ENCODE measurements around the gene TMOD1.
"Not testable (repeated sequence)": the region's sequence is repeated elsewhere in the genome, so short reads cannot be mapped to it uniquely, and the experiment has no call there.

Gene TMOD1

DNA sequence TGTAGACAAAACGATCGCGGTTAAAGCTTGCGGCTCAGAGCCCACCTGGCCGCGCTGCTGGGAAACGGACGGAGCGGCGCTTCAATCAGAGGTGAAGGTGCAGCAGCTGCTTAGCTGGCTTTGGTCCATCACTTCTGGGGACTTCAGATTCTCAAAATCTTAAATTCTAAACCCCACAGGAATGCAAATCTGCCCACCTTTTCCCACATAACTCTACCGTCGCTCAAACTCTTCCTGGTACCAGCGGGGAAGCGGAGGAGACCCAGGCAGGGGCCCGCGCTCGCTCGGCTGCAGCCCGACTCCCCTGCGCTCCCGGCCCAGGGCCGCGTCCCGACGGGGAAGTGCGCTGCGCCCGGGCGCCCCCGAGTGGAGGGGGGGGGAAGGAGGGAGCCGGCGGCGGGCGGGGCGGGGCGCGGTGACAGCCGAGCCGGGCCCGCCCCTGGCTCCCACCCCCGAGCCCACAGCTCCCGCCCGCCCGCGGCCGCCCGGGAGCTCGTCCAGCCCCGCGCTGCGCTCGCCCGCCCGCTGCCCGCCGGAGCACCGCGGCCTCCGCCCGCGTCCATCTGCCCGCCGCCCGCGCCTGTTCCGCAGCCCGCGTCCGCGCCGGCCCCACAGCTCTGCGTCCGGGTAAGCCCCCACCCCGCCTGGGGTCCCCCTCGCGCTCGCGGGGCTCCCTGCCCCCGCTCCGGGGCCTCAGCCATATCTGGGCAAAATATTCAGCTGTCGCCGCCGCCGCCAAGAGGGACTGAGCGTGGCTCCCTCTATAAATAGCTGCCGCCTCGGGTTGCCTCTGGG, at the start of gene TMOD1:
TMOD1 (plus strand) TSS at position 490 of the 795 bp plus-strand sequence. CDS start 22,523 bp downstream, outside the sequence.
- peak; percentile 20 for DNase-seq

DNA sequence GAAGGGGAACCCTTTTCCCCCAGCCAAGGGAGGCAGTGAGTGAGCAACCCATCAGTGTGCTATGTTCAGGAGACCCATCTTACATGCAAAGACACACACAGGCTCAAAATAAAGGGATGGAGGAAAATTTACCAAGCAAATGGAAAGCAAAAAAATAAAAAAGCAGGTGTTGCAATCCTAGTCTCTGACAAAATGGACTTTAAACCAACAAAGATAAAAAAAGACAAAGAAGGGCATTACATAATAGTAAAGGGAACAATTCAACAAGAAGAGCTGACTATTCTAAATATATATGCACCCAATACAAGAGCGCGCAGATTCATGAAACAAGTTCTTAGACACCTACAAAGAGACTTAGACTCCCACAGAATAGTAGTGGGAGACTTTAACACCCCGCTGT, 47.9 kb upstream of the TMOD1 start:
- DNase-seq: not testable (repeated sequence)

DNA sequence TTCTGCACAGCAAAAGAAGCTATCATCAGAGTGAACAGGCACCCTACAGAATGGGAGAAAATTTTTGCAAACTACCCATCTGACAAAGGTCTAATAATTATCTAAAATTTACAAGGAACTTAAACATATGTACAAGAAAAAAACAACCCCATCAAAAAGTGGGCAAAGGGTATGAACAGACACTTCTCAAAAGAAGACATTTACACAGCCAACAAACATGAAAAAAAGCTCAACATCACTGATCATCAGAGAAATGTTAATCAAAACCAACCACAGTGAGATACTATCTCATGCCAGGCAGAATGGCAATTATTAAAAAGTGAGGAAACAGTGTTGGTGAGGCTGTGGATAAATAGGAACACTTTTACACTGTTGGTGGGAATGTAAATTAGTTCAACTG, 44.6 kb upstream of the TMOD1 start:
- DNase-seq: not testable (repeated sequence)

DNA sequence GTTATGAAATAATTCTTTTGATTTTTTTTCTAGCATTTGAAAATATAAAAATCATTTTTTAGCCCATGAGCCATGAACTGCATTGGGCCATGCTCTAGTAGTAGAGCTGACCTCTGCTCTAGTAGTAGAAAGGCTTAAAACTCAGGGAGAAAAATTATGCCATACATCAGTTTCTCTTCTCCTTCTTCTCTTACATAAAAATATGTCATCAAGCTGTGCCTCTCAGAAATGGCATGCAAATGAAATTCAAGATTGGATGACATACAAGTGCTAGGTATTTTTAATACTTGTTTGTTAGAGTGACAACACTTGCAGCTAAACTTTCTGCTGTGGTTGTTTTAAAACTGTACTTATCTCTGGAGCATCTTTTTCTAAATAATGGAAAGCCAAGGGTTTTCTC, 42.1 kb upstream of the TMOD1 start:
- DNase-seq: no peak

DNA sequence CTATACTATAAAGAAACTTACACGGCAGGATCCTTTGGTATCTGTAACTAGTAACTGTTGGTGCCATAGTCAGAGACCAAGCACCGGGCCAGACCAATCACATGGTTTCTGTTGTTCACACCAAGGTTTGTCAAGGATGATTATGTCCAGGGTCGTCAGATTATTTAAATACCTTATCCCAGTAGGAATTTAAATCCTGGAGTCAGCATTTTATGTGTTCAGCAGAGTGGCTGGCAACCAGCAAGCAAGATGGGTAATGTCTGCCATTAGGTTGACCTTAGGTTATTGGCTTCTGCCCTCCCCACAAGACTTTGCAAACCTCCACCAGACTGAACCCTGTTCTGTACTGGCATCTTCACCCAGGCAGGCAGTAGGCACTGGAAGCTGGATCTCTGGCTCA, 39.3 kb upstream of the TMOD1 start:
- DNase-seq: no peak

DNA sequence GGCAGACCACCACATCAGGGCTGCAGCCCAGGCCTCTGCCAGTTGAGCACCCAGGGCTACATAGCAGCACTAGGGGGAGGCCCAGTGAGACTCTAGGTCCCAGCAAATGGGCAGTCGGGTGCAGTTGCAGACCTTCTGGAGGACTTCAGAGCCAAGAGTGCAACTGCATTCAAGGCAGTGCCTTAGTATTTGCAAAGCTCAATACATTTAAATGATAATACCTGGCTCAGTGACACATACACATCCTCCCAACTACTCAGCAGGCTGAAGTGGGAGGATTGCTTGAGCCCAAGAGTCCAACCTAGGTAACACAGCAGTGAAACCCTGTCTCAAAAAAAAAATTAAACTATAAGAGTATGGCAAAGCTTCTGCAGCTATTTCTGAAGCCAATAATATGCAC, 38.6 kb upstream of the TMOD1 start:
- no peak for DNase-seq

DNA sequence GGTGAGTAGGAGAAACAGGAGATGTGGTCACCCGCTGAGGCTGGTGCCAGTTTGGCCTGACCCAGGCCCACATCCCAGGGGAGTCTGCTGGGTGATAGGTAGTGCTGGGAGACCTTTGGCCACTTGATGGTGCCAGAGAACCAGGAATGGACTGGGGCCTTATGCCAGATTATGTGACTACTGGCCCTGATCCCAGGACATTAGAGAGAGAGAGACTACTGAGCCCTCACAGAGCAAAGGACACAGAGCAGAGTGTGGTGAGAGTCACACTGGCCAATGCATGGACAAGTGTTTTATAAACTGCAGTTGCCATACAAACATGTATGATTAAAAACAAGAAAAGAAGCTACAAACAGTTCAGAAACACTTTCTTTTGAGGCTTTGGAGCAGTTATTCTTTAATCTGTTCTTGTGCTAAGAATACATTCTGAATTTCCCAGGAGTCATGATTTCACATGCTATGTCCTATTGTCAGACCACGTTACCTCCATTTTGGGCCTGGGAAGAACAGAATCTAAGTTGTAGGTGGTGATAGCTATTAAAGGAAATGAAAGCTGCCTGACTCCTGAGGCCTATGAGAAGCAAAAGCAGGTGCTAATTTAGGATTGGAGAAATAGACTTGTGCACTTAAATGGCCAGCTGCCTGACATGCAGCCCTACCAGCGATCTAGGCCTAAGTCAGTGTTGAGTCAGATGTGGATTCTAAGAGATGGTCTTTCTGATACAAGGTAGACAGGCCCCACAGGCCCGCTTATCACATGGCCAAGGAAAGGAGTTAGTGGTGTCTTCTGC, 32.6 kb upstream of the TMOD1 start:
- DNase-seq: no peak

DNA sequence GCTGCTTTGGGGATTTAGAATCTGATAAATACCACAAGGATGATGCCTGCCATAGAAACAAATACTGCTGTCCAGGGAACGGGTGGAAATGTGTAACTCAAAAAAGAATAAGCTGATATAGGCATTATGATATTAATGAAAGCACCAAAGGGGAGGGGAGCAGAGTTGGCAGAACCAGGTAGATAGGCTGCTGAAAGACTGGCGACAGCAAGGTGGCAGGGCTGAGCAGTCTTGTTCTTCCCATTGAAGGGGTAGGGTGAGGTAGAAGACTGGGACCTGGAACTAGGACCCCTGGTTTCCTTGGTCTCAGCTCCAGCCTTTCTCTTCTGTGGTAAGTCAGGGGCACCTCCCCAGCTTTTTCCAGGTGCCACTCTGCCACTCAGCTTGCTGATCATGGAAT, 31.4 kb upstream of the TMOD1 start:
- DNase-seq: no peak

DNA sequence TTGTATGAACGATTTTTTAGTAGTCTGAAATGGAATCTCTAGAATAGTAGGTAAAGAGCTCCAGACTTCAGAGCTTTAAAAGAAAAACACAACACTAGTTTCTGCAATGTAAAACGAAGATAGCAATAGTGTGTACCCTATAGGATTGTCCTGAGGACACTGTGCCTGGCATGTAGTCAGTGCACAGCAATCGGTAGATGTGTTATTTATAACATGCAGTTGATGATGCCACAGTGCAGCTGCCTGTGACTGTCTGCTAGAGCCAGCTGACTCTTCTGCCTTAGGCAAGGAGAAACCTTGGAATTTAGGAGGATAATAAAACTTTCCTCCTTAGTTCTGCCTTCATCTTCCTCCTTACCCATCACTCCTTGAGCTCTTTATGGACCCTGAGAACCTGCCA, 27.7 kb upstream of the TMOD1 start:
- no peak for DNase-seq

DNA sequence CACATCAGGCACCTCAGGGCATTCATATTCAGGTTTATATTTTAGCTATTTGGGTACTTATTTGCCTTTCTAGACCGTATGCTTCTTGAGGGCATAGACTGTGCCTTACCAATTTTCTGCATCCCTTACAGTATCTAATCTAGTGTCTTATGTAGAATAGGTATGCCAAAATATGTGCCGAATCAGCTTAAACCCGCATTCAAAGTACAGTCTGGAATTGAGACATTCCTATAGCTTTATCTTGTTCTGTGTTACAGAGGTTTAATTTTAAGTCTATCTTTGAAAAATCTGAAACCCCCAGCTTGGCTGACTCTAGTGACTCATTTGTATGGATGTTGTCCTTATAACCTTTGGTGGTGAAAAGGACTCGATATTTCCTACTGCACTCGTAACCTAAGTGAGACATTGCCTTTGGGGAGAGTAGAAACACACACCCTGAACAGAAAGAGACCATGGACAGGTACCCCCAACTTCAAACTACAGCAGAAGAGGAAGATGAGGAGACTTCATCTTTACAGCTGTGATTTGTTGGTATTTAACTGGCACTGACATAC, 27.0 kb upstream of the TMOD1 start:
- no peak for DNase-seq

DNA sequence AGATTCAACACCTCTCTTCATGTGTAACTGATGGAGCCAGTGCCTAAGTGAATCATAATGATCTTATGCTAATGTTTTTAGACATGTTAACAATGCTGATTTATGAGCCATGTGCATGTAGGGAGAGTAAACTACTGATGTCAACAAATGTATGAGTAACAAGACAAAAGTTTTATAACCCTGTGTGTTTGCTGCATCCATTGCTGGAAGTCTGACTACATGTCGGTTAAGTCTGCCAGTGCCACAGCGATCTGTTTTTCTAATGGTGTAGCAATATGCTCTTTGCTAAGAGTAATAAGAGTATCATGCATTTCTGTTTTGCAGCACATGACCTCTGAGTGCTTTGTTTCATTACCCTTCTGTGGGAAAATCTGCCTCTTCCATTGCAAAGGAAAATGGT, 26.4 kb upstream of the TMOD1 start:
- DNase-seq: no peak

DNA sequence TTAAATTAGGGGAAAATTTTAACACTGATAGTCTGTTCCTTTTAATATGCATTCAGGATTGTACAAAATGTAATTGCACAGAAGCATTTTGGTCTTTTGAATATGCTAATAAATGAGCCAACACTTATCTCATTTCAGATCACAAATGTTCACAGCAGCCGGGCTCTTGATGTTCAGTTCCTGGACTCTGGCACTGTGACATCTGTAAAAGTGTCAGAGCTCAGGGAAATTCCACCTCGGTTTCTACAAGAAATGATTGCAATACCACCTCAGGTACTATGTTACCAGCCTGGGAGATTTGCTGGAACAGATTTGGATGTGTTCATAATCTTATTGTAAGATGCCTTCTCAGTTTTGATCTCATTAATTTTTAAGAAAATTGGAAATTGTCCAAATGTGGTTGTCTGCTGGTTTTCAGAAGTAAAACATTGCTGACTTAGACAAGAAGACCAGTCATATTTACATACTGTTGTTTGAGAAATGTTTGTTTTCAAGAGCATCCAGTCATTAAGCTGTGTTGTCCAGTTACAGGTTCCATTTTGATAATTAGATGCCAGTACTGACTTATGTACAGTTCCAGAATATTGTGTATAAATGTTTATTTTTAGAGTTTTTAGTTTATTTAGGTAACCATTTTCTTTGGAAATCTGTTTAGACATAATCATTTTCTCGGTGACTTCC, 23.0 kb upstream of the TMOD1 start:
- no peak for DNase-seq

DNA sequence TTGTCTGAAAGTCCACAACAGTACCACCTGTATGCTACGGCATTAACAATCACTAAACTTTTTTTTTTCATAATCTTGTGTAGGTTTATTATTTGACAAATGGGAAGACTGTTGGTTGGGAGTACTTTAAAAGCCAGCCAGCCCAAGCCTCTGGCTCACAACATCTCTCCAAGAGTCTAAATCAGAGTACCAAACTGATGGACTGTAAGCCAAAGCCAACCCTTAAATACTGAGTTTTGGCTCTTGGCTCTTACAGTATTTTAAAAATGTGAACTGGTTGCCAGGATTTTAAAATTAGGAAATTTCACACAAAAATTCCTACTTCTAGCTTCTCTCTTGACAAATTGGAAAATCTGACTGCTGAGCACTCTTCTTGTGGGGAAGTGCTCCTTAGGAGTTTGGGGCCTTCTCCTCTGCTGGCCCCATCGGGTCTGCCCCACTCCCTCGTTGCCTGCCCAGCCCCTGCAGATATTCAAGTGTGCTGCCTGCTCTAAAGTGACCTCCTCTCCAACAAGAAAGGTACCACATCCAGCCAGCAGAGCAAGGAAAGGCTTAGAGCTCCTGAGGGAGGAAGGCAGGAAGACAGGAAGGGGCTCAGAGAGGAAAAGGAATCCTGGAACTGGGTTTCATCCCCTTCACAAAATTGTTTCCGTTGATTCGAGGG, 21.8 kb upstream of the TMOD1 start:
- no peak for DNase-seq

DNA sequence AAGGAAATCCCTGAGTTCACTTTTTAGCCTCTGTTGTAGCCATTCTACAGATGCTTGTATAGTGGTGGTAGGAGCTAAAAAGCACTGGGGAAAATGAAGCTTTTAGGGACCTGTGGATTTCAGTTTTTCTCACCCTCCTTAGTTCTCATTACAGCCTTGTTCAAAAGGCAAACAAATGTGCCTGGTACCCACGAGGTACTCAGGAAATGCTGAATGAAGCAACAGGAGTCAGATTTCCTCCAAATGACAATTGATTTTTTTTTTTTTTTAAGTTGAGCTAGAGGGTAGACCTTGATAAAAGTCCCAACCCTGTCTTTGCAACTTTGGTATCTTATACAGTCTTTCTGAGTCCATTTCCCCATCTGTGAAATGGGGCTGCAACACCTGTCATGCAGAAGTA, 21.3 kb upstream of the TMOD1 start:
- no peak for DNase-seq

DNA sequence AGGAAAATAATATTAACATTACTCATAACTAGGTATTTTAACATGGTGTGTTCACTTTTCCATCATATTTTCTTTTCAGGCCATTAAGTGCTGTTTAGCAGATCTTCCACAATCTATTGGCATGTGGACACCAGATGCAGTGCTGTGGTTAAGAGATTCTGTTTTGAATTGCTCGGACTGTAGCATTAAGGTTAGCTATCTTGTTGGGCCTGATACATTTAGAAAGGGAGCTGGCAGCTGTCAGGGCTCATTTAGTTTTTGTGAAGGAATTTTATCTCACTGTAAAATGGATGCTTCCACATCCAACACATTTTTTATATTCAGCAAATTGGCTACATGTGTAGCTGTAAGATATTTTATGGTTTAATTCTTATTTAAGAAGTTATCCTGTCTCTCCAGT, 20.7 kb upstream of the TMOD1 start:
- no peak for DNase-seq

DNA sequence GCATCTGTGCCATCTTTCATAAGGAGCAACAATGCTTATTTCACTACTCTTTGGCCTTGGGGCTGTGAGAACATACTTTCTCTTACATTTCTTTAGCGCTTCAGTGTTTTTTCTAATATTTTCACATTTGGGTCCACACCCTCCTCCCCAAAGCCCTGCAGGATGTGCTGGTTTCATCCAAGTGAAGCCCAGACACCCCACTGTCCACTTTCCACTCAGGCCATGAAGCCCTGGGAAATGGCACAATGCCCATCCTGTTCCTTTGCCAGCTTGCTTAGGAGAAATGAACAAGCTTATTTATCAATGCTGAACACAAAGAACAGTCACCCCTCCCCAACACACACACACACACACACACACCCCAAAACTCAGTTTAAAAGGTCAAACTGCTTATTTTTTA, 17.3 kb upstream of the TMOD1 start:
- DNase-seq: no peak

DNA sequence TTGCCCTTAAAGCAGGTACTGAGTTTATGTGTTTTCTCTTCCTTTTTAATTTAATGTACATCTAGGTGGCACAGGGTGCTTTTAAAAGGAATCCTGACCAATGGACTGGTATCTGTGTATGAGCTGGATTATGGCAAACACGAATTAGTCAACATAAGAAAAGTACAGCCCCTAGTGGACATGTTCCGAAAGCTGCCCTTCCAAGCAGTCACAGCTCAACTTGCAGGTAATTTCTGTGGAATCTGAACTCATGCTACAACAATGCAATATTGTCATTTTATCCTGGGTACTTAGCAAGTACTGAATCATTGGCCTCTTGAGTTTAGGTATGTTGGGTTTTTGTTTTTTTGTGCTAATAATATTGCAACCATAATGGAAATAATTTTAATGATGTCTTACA, 14.4 kb upstream of the TMOD1 start:
- DNase-seq: no peak

DNA sequence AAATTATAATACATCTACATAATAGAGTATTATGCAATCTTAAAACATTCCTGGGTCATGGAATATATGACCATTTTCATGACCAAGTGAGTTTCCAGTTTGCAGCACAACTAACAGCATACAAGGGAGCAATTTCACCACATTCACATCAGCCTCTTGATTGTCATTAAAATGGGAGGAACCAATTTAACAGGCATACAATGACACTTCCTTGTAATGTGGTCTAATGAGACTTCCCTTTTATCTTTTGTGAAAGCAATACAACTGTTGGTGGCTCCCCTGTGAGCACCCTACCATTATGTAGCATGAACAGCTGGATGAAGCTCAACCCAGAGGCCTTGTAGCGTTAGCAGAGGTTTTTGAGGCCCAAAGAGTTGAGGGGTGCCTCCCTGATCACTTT, 13.6 kb upstream of the TMOD1 start:
- no peak for DNase-seq

DNA sequence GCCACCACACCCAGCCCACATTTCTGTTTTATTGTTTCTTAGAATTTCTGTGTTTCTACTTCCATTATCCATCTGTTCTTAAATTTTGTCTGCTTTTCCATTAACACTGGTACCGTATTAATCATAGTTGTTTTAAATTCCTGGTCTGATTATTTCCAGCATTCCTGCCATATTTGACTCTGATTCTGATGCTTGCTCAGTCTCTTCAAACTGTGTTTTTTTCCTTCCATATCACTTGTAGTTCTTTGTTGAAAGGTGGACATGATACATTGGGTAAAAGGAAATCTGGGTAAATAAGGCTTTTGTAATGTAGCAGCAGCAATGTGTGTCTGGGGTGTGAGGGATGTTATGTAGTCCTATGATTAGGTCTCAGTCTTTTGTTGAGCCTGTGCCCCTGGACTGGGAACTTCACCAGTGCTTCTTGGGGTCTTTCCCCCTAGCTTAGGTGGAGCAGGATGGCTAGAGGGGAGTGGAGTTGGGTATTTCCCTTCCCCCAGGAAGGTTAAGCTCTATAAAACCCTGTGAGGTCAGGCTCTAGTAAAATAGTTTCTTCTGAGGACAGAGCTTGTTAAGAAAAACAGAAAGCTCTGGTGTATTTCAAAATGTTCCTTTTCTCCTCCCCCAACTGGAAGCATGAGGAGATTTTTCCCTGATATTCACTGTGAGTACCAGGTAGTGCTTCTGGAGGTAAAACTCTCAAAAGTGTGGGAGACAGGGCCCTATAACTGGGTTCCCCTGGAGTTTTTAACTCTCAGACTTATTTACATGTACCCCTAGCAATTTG, 10.1 kb upstream of the TMOD1 start:
- no peak for DNase-seq

DNA sequence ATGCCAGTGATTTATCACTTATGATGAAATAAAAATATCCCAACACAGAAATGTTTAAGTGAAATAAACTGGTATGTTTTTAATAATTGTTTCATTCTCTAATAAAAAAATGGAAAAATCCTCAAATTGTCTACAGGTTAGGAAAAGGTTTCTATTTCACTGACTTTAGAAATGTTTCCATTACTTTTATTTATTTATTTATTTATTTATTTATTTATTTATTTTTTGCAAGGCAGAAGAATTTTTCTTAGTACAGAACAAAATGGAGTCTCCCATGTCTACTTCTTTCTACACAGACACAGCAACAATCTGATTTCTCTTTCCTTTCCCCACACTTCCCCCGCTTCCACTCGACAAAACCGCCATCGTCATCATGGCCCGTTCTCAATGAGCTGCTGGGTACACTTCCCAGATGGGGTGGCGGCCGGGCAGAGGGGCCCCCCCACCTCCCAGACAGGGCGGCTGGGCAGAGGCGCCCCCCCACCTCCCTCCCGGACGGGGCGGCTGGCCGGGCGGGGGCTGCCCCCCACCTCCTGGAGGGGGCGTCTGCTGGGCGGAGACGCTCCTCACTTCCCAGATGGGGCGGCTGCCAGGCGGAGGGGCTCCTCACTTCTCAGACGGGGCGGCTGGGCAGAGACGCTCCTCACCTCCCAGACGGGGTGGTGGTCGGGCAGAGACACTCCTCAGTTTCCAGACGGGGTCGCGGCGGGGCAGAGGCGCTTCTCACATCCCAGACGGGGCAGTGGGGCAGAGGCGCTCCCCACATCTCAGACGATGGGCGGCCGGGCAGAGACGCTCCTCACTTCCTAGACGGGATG, 3.7 kb upstream of the TMOD1 start:
- not testable (repeated sequence) for DNase-seq

DNA sequence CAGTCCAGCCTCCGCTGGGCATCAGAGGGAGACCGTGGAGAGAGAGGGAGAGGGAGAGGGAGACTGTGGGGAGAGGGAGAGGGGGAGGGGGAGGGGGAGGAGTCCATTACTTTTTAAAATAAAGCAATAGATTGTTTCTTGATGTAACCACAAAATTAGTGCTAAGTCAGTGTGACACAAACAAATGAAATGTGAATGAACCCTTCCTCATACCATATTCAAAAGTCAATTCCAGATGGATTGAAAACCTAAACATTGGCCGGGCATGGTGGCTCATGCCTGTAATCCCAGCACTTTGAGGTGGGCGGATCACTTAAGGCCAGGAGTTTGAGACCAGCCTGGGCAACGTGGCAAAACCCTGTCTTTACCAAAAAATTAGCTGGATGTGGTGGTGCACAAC, 2.6 kb upstream of the TMOD1 start:
- DNase-seq: not testable (repeated sequence)

All from activated effector memory CD4-positive, alpha-beta T cell treated with Interleukin-2 at 50 U/mL for 16 hours (primary cell).